Right forelimb (tissue), 1 donor: ENCODE measurements around the gene TSPAN1.
A peak's percentile ranks its signal among the peaks of the same experiment; 100 is the strongest.
"Not testable (repeated sequence)": the region's sequence is repeated elsewhere in the genome, so short reads cannot be mapped to it uniquely, and the experiment has no call there.

Experiments
- DNase-seq: peaks from one replicate; pipeline ENCODE4 v3.0.0-alpha.2; 2018

TSPAN1 gene

GRCh38 chr1:46220808-46221207 lies 45.9 kb downstream of the TSPAN1 start:
- DNase-seq, result no peak

GRCh38 chr1:46221749-46222148 lies 46.9 kb downstream of the TSPAN1 start:
- no peak for DNase-seq

DNA sequence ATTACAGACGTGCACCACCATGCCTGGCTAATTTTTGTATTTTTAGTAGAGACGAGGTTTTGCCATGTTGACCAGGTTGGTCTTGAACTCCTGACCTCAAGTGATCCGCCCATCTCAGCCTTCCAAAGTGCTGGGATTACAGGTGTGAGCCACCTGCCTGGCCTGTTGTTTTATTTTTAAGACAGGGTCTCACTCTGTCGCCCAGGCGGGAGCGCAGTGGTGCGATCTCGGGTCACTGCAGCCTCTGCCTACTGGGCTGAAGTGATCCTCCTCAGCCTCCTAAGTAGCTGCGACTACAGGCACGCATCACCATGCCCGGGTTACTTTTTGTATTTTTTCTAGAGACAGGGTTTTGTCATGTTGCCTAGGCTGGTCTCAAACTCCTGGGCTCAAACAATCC lies 48.2 kb downstream of the TSPAN1 start:
- DNase-seq, result not testable (repeated sequence)

- peak; percentile 73 for DNase-seq
These were observed 48.6 kb downstream of the TSPAN1 start for GRCh38 chr1:46223472-46223943.

GRCh38 chr1:46224966-46225365 lies 50.1 kb downstream of the TSPAN1 start:
- no peak for DNase-seq

- DNase-seq, result not testable (repeated sequence)
These were observed 56.3 kb downstream of the TSPAN1 start for GRCh38 chr1:46231231-46231630.
